ENCODE data around the gene YDJC.

GRCh38 chr22:21640810-21641209, 11.0 kb upstream of the YDJC start:
- TF ChIP-seq CTCF (IDR thresholded peaks at IDR 0.05) (no peak), POLR2A (IDR thresholded peaks at IDR 0.05) (no peak)

Measured in uterus (tissue), 2 donors.